PC-9 (cell line): ENCODE measurements around the gene ADAMTS16. TPM values are rescaled to one million over a fixed set of nuclear protein-coding genes. Genes with fewer than 3 reads are reported as not detected.

Source experiments
- BruUV-seq: library from RNA; stranded (reverse); fragments of 400-500 nt; replicated peaks from 2 replicates; lab custom pipeline; 2021; lab: Mats Ljungman, UMichigan
- CTCF ChIA-PET: fragments of 300-600 bp; sonication (Branson Sonifier 250); formaldehyde crosslinking; loops from one replicate; lab custom pipeline; 2022; ENCODE audit warnings: antibody characterized with exemption; lab: Charles Lee
- POLR2A ChIA-PET: fragments of 300-600 bp; sonication (Branson Sonifier 250); formaldehyde crosslinking; loops from one replicate; lab custom pipeline; 2022; ENCODE audit warnings: antibody characterized with exemption; ENCODE audit not compliant: unreplicated experiment; lab: Charles Lee
- DNase-seq, 2 experiments: peaks; one replicate each; pipeline versions ENCODE4 v3.0.0 to v3.0.0-alpha.2; 2015 to 2022; ENCODE audit warnings: mixed read lengths in 1 of 2
- H2AFZ ChIP-seq: fragments of 200-600 bp; sonication (generic); 2 replicates; pipeline ENCODE4 v1.8.1; 2017; ENCODE audit warnings: antibody characterized with exemption
- H3F3A ChIP-seq: fragments of 200-600 bp; sonication (generic); 2 replicates; pipeline ENCODE4 v1.8.1; 2017; ENCODE audit warnings: antibody characterized with exemption, mild to moderate bottlenecking, low read depth; ENCODE audit not compliant: insufficient read depth
- H3K27ac ChIP-seq: fragments of 200-600 bp; sonication (generic); 2 replicates; pipeline ENCODE4 v1.6.1; 2016; ENCODE audit warnings: mixed run types
- H3K27me3 ChIP-seq: fragments of 200-600 bp; sonication (generic); 2 replicates; pipeline ENCODE4 v1.6.1; 2016; ENCODE audit warnings: low read depth, mixed run types; ENCODE audit not compliant: insufficient read depth
- H3K36me3 ChIP-seq: fragments of 200-600 bp; sonication (generic); 2 replicates; pipeline ENCODE4 v1.6.1; 2016; ENCODE audit warnings: low read depth, mixed run types
- H3K4me1 ChIP-seq: fragments of 200-600 bp; sonication (generic); replicated peaks from 2 replicates; pipeline ENCODE4 v1.6.1; 2016; ENCODE audit warnings: mixed run types; ENCODE audit not compliant: insufficient read depth
- H3K4me2 ChIP-seq: fragments of 200-600 bp; sonication (generic); 2 replicates; pipeline ENCODE4 v1.6.1; 2017; ENCODE audit warnings: mixed run types
- H3K4me3 ChIP-seq: fragments of 200-600 bp; sonication (generic); 2 replicates; pipeline ENCODE4 v1.6.1; 2016; ENCODE audit warnings: mixed run types
- H3K79me2 ChIP-seq: fragments of 200-600 bp; sonication (generic); 2 replicates; pipeline ENCODE4 v1.6.1; 2017; ENCODE audit warnings: low read depth, mixed run types
- H3K9me2 ChIP-seq: fragments of 200-600 bp; sonication (generic); 2 replicates; pipeline ENCODE4 v1.8.1; 2017; ENCODE audit warnings: mild to moderate bottlenecking; ENCODE audit not compliant: insufficient read depth
- H3K9me3 ChIP-seq: fragments of 200-600 bp; sonication (generic); 2 replicates; pipeline ENCODE4 v1.8.1; 2016; ENCODE audit warnings: low read depth; ENCODE audit not compliant: insufficient read depth
- H4K20me1 ChIP-seq: fragments of 200-600 bp; sonication (generic); 2 replicates; pipeline ENCODE4 v1.8.1; 2017; ENCODE audit not compliant: insufficient read depth
- EZH2 ChIP-seq: fragments of 200-600 bp; sonication (generic); IDR thresholded peaks from 2 replicates; pipeline ENCODE4 v1.8.0; 2017; ENCODE audit warnings: antibody characterized with exemption, low read depth
- intact Hi-C: fragments of 100-400 bp; cut with micrococcal nuclease; formaldehyde crosslinking; loops from one replicate; pipeline ENCODE4 v1.10.0; 2022; ENCODE audit not compliant: unreplicated experiment
- total RNA-seq: library from RNA; stranded (reverse); gene quantifications from 2 replicates; pipeline ENCODE4 v1.2.3, GENCODE V29; 2021
- TF ChIP-seq, protein P1 (sequence below): fragments of 200-600 bp; sonication (generic); conservative IDR thresholded peaks from 2 replicates; pipeline ENCODE4 v1.6.1; 2017; ENCODE audit warnings: mixed run types, antibody characterized with exemption, mild to moderate bottlenecking, moderate library complexity

Gene ADAMTS16
- total RNA-seq, 1 experiment from 2014 or later = 26.4 TPM

DNA sequence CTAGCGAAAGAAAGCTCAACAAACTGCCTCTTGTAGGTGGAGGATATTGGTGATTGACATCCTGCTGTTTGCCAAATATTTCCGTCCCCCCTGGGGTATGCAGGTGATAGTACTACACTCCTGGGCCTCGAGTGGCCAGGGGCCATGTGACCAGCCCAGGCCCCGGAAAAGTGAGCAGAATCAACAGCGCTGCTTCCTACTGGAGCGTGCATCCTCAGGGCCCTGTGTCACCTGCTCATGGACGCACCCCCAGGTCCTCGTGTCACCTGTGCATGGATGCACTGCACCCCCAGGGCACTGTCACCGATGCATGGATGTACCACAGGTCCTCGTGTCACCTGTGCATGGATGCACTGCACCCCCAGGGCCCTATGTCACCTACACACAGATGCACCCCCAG is 43.8 kb downstream of the ADAMTS16 start:
- BruUV-seq = no TSS peak
- intact Hi-C loops = no loop called here
- H3K9me2 ChIP-seq = no peaks in the 10 kb centered on the region
- CTCF ChIA-PET = no interaction called here
- no peak overlapping the region for H2AFZ ChIP-seq
- H3K4me3 ChIP-seq = no peak overlapping the region
- DNase-seq = no peak
- no peak overlapping the region for H3K27ac ChIP-seq
- H3K4me2 ChIP-seq = no peak overlapping the region
- no peaks in the 10 kb centered on the region for H3K36me3 ChIP-seq
- TF ChIP-seq EZH2 = no peak
- TF ChIP-seq, protein P1, sequence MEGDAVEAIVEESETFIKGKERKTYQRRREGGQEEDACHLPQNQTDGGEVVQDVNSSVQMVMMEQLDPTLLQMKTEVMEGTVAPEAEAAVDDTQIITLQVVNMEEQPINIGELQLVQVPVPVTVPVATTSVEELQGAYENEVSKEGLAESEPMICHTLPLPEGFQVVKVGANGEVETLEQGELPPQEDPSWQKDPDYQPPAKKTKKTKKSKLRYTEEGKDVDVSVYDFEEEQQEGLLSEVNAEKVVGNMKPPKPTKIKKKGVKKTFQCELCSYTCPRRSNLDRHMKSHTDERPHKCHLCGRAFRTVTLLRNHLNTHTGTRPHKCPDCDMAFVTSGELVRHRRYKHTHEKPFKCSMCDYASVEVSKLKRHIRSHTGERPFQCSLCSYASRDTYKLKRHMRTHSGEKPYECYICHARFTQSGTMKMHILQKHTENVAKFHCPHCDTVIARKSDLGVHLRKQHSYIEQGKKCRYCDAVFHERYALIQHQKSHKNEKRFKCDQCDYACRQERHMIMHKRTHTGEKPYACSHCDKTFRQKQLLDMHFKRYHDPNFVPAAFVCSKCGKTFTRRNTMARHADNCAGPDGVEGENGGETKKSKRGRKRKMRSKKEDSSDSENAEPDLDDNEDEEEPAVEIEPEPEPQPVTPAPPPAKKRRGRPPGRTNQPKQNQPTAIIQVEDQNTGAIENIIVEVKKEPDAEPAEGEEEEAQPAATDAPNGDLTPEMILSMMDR = no peak
- H3K27me3 ChIP-seq = no peaks in the 10 kb centered on the region
- no peaks in the 10 kb centered on the region for H3F3A ChIP-seq
- no peaks in the 10 kb centered on the region for H3K4me1 ChIP-seq
- no peaks in the 10 kb centered on the region for H3K79me2 ChIP-seq
- no peaks in the 10 kb centered on the region for H3K9me3 ChIP-seq
- POLR2A ChIA-PET = no interaction called here
- H4K20me1 ChIP-seq = no peaks in the 10 kb centered on the region

DNA sequence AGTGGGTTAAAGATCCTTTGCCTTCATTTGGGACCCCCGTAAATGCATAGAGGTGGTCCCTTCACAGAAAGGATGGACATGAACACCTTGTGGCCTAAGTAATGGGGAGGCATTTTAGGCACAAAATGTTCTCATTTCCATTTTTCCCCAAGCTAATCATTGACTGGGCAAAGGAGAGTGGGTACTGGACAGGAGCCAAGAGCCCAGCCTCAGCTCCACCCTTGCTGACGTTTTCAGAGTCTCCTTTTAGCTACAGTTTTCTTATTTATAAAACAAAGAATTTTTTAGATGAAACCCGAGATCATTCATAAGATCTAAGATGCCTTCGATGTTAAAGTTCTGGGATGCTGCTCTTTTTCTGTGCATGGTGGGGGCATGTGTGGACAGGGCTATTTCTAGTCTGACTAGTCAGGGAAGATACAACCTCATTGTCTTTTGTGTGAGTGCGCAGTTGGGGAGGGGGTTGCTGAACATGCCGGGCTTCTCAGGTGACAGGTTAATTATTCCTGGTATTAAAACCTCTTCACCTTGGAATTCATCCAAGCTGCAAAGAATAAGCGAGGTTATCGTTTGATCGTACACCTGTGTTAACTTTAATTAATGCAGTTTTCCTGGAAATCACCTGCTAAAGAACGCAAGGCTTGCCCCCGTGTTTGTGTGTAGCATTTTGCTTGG is 48.4 kb downstream of the ADAMTS16 start:
- Histone ChIP-seq H4K20me1 (no peaks in the 10 kb centered on the region), H3K9me2 (no peaks in the 10 kb centered on the region), H3K4me1 (no peaks in the 10 kb centered on the region), H3F3A (no peaks in the 10 kb centered on the region), H3K4me2 (no peak overlapping the region), H3K9me3 (no peaks in the 10 kb centered on the region), H3K4me3 (no peak overlapping the region), H3K27ac (no peak overlapping the region), H3K36me3 (peaks cover 6% of the 10 kb centered on the region), H3K79me2 (no peaks in the 10 kb centered on the region), H2AFZ (no peak overlapping the region), H3K27me3 (no peaks in the 10 kb centered on the region)
- ChIA-PET CTCF (no interaction called here), POLR2A (no interaction called here)
- intact Hi-C loops = no loop called here
- no peak for DNase-seq
- BruUV-seq = no TSS peak
- TF ChIP-seq EZH2 = no peak
- TF ChIP-seq, protein P1 = no peak

DNA sequence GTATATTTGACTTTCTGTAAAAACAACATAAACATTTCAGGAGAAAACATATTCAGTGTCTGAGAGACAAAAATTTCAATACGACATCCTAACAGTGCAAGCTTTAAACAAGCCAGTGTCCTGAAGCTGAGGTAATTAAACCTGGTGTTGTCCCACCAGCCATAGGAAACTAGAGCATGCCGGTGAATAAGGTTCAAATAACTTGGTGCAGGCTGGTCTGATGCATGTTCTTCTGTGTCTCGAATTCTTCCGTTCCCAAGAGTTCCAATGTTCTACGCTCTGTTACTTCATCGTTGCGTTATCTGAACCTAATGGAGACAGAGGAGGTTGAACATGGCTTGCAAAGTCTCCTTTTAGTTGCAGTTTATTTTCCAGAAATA is 48.9 kb downstream of the ADAMTS16 start:
- no peaks in the 10 kb centered on the region for H3K27me3 ChIP-seq
- no peaks in the 10 kb centered on the region for H3K79me2 ChIP-seq
- H4K20me1 ChIP-seq = no peaks in the 10 kb centered on the region
- no peak overlapping the region for H3K27ac ChIP-seq
- H3F3A ChIP-seq = no peaks in the 10 kb centered on the region
- ChIA-PET POLR2A (interaction anchor here (0.6 kb wide), 1 partner anchor 36 kb away, joined by 3 read pairs; no protein-coding TSS in a partner anchor), CTCF (no interaction called here)
- H3K4me2 ChIP-seq = no peak overlapping the region
- no peaks in the 10 kb centered on the region for H3K9me3 ChIP-seq
- no peak for DNase-seq
- H3K4me1 ChIP-seq = no peaks in the 10 kb centered on the region
- H3K4me3 ChIP-seq = no peak overlapping the region
- no peaks in the 10 kb centered on the region for H3K9me2 ChIP-seq
- H3K36me3 ChIP-seq = peaks cover 6% of the 10 kb centered on the region
- no peak for TF ChIP-seq EZH2
- TF ChIP-seq, protein P1 = no peak
- BruUV-seq = no TSS peak
- H2AFZ ChIP-seq = no peak overlapping the region
- intact Hi-C loops = no loop called here
